Activated T-helper 17 cell treated with anti-CD3 and anti-CD28 coated beads, Interleukin-2, amount 50 U/mL, for 72 hours (primary cell): ENCODE results near the gene RIMBP2. TPM values are rescaled to one million over a fixed set of nuclear protein-coding genes. Genes with fewer than 3 reads are reported as not detected.

Experiments used
- ATAC-seq: fragments of 150-1000 bp; cut with Tn5 transposase; replicated peaks from 2 replicates; pipeline ENCODE4 v1.10.0; 2021; ENCODE audit warnings: mild to moderate bottlenecking, moderate library complexity
- H3K27ac Mint-ChIP-seq: one replicate; pipeline ENCODE4 v1.8.0; 2022; ENCODE audit warnings: mixed read lengths
- H3K27me3 Mint-ChIP-seq: one replicate; pipeline ENCODE4 v1.8.0; 2022; ENCODE audit warnings: mixed read lengths
- H3K36me3 Mint-ChIP-seq: one replicate; pipeline ENCODE4 v1.8.0; 2022; ENCODE audit warnings: low read depth, mild to moderate bottlenecking, mixed read lengths
- H3K4me1 Mint-ChIP-seq: one replicate; pipeline ENCODE4 v1.8.0; 2022; ENCODE audit warnings: mixed read lengths
- H3K4me3 Mint-ChIP-seq: one replicate; pipeline ENCODE4 v1.8.0; 2022; ENCODE audit warnings: mild to moderate bottlenecking, mixed read lengths
- H3K9me3 Mint-ChIP-seq: one replicate; pipeline ENCODE4 v1.8.0; 2022; ENCODE audit warnings: mixed read lengths
- total RNA-seq, 2 donors: library from RNA; stranded (reverse); gene quantifications; one replicate each; pipeline ENCODE4 v1.2.3, GENCODE V29; 2022

The RIMBP2 gene
- total RNA-seq, 2 donors from 2014 or later: 0.29 TPM; not detected in 1

GRCh38 chr12:130668286-130669204 lies 47.6 kb downstream of the RIMBP2 start:
- Mint-ChIP-seq H3K27me3 (peaks cover 7% of the 10 kb centered on the region), H3K4me1 (no peaks in the 10 kb centered on the region), H3K27ac (no peak overlapping the region), H3K4me3 (no peak overlapping the region), H3K36me3 (no peaks in the 10 kb centered on the region), H3K9me3 (peaks cover 9% of the 10 kb centered on the region)
- ATAC-seq: no peak

- H3K27me3 Mint-ChIP-seq: peaks cover 7% of the 10 kb centered on the region
- no peaks in the 10 kb centered on the region for H3K4me1 Mint-ChIP-seq
- H3K36me3 Mint-ChIP-seq: no peaks in the 10 kb centered on the region
Observed at GRCh38 chr12:130667421-130667960, 48.6 kb downstream of the RIMBP2 start.

GRCh38 chr12:130666645-130667044 lies 49.5 kb downstream of the RIMBP2 start:
- H3K27me3 Mint-ChIP-seq: peaks cover 7% of the 10 kb centered on the region
- no peaks in the 10 kb centered on the region for H3K36me3 Mint-ChIP-seq
- no peak overlapping the region for H3K27ac Mint-ChIP-seq
- no peaks in the 10 kb centered on the region for H3K4me1 Mint-ChIP-seq
- H3K9me3 Mint-ChIP-seq: peaks cover 9% of the 10 kb centered on the region
- H3K4me3 Mint-ChIP-seq: no peak overlapping the region
- no peak for ATAC-seq

More at GRCh38 chr12:130667421-130667960, 48.6 kb downstream of the RIMBP2 start:
- H3K27ac Mint-ChIP-seq: no peak overlapping the region
- no peak overlapping the region for H3K4me3 Mint-ChIP-seq
- ATAC-seq: no peak
- peaks cover 9% of the 10 kb centered on the region for H3K9me3 Mint-ChIP-seq

- Mint-ChIP-seq H3K36me3 (no peaks in the 10 kb centered on the region), H3K27ac (no peak overlapping the region), H3K4me3 (no peak overlapping the region), H3K27me3 (peaks cover 7% of the 10 kb centered on the region), H3K9me3 (peaks cover 9% of the 10 kb centered on the region), H3K4me1 (no peaks in the 10 kb centered on the region)
- no peak for ATAC-seq
Observed at GRCh38 chr12:130665753-130666152, 50.3 kb downstream of the RIMBP2 start.

- Mint-ChIP-seq H3K36me3 (no peaks in the 10 kb centered on the region), H3K27me3 (peaks cover 7% of the 10 kb centered on the region), H3K9me3 (peaks cover 9% of the 10 kb centered on the region), H3K27ac (no peak overlapping the region), H3K4me3 (no peak overlapping the region), H3K4me1 (no peaks in the 10 kb centered on the region)
- ATAC-seq: no peak
Observed at GRCh38 chr12:130664772-130665171, 51.3 kb downstream of the RIMBP2 start.

- H3K9me3 Mint-ChIP-seq: peaks cover 9% of the 10 kb centered on the region
- no peak for ATAC-seq
Observed at GRCh38 chr12:130664252-130664651, 51.8 kb downstream of the RIMBP2 start.

GRCh38 chr12:130663514-130663913 lies 52.6 kb downstream of the RIMBP2 start:
- peaks cover 7% of the 10 kb centered on the region for H3K27me3 Mint-ChIP-seq
- peaks cover 5% of the 10 kb centered on the region for H3K9me3 Mint-ChIP-seq
- no peaks in the 10 kb centered on the region for H3K36me3 Mint-ChIP-seq
- no peak for ATAC-seq
- no peak overlapping the region for H3K4me3 Mint-ChIP-seq
- no peaks in the 10 kb centered on the region for H3K4me1 Mint-ChIP-seq
- H3K27ac Mint-ChIP-seq: no peak overlapping the region

More at GRCh38 chr12:130664252-130664651, 51.8 kb downstream of the RIMBP2 start:
- Mint-ChIP-seq H3K4me1 (no peaks in the 10 kb centered on the region), H3K27ac (no peak overlapping the region), H3K27me3 (peaks cover 7% of the 10 kb centered on the region), H3K36me3 (no peaks in the 10 kb centered on the region), H3K4me3 (no peak overlapping the region)

- Mint-ChIP-seq H3K36me3 (no peaks in the 10 kb centered on the region), H3K27me3 (peaks cover 10% of the 10 kb centered on the region), H3K4me1 (no peaks in the 10 kb centered on the region), H3K27ac (no peak overlapping the region), H3K4me3 (no peak overlapping the region), H3K9me3 (no peaks in the 10 kb centered on the region)
- no peak for ATAC-seq
Observed at GRCh38 chr12:130661486-130662255, 54.4 kb downstream of the RIMBP2 start.

- Mint-ChIP-seq H3K27ac (no peak overlapping the region), H3K9me3 (no peaks in the 10 kb centered on the region), H3K4me1 (no peaks in the 10 kb centered on the region), H3K27me3 (peaks cover 10% of the 10 kb centered on the region), H3K36me3 (no peaks in the 10 kb centered on the region), H3K4me3 (no peak overlapping the region)
- no peak for ATAC-seq
Observed at GRCh38 chr12:130661059-130661458, 55.0 kb downstream of the RIMBP2 start.

GRCh38 chr12:130658145-130658911 lies 57.8 kb downstream of the RIMBP2 start:
- Mint-ChIP-seq H3K27me3 (peaks cover 7% of the 10 kb centered on the region), H3K9me3 (no peaks in the 10 kb centered on the region), H3K27ac (no peak overlapping the region), H3K4me3 (no peak overlapping the region), H3K4me1 (no peaks in the 10 kb centered on the region), H3K36me3 (no peaks in the 10 kb centered on the region)
- ATAC-seq: no peak

- no peaks in the 10 kb centered on the region for H3K9me3 Mint-ChIP-seq
- H3K4me1 Mint-ChIP-seq: no peaks in the 10 kb centered on the region
- H3K36me3 Mint-ChIP-seq: no peaks in the 10 kb centered on the region
- no peak overlapping the region for H3K27ac Mint-ChIP-seq
- peaks cover 7% of the 10 kb centered on the region for H3K27me3 Mint-ChIP-seq
- ATAC-seq: no peak
- no peak overlapping the region for H3K4me3 Mint-ChIP-seq
Observed at GRCh38 chr12:130656411-130656810, 59.7 kb downstream of the RIMBP2 start.

GRCh38 chr12:130655881-130656280 lies 60.2 kb downstream of the RIMBP2 start:
- Mint-ChIP-seq H3K36me3 (no peaks in the 10 kb centered on the region), H3K4me3 (no peak overlapping the region), H3K27me3 (peaks cover 7% of the 10 kb centered on the region)

GRCh38 chr12:130655010-130655409 lies 61.1 kb downstream of the RIMBP2 start:
- Mint-ChIP-seq H3K9me3 (no peaks in the 10 kb centered on the region), H3K27ac (no peak overlapping the region), H3K4me1 (no peaks in the 10 kb centered on the region), H3K4me3 (no peak overlapping the region), H3K36me3 (no peaks in the 10 kb centered on the region), H3K27me3 (peaks cover 7% of the 10 kb centered on the region)
- ATAC-seq: no peak

More at GRCh38 chr12:130655881-130656280, 60.2 kb downstream of the RIMBP2 start:
- H3K9me3 Mint-ChIP-seq: no peaks in the 10 kb centered on the region
- ATAC-seq: no peak
- no peak overlapping the region for H3K27ac Mint-ChIP-seq
- H3K4me1 Mint-ChIP-seq: no peaks in the 10 kb centered on the region
